Nephron (organoid): ENCODE results near the gene TCEA3.
A peak's percentile ranks its signal among the peaks of the same experiment; 100 is the strongest.

Experiments
- H3K27ac Mint-ChIP-seq, 3 experiments: 2 replicates each; pipeline ENCODE4 v1.8.0; 2020; ENCODE audit warnings: mixed read lengths in 3 of 3, mild to moderate bottlenecking in 2 of 3, moderate library complexity in 1 of 3
- H3K27me3 Mint-ChIP-seq: 2 replicates; pipeline ENCODE4 v1.8.0; 2021; ENCODE audit warnings: low read depth, mild to moderate bottlenecking, moderate library complexity, mixed read lengths
- H3K36me3 Mint-ChIP-seq: 2 replicates; pipeline ENCODE4 v1.8.0; 2020; ENCODE audit warnings: low read depth, mixed read lengths
- H3K4me1 Mint-ChIP-seq: 2 replicates; pipeline ENCODE4 v1.8.0; 2020; ENCODE audit warnings: mixed read lengths
- H3K4me3 Mint-ChIP-seq, 3 experiments: 2 replicates each; pipeline ENCODE4 v1.8.0; 2020; ENCODE audit warnings: mild to moderate bottlenecking in 3 of 3, mixed read lengths in 3 of 3, moderate library complexity in 2 of 3
- H3K9me3 Mint-ChIP-seq: 2 replicates; pipeline ENCODE4 v1.8.0; 2020; ENCODE audit warnings: mixed read lengths
- TF ChIP-seq, protein P1 (sequence below), 3 experiments: fragments of 200-600 bp; sonication (generic); IDR thresholded peaks; one replicate each; pipeline ENCODE4 v1.5.0; 2021; ENCODE audit warnings: antibody characterized with exemption in 3 of 3; ENCODE audit not compliant: unreplicated experiment in 3 of 3

TCEA3 gene

GRCh38 chr1:23370709-23371584 lies 53.6 kb downstream of the TCEA3 start:
- TF ChIP-seq, protein P1, sequence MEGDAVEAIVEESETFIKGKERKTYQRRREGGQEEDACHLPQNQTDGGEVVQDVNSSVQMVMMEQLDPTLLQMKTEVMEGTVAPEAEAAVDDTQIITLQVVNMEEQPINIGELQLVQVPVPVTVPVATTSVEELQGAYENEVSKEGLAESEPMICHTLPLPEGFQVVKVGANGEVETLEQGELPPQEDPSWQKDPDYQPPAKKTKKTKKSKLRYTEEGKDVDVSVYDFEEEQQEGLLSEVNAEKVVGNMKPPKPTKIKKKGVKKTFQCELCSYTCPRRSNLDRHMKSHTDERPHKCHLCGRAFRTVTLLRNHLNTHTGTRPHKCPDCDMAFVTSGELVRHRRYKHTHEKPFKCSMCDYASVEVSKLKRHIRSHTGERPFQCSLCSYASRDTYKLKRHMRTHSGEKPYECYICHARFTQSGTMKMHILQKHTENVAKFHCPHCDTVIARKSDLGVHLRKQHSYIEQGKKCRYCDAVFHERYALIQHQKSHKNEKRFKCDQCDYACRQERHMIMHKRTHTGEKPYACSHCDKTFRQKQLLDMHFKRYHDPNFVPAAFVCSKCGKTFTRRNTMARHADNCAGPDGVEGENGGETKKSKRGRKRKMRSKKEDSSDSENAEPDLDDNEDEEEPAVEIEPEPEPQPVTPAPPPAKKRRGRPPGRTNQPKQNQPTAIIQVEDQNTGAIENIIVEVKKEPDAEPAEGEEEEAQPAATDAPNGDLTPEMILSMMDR (IDR thresholded peaks at IDR 0.05; ENCODE audit: unreplicated experiment in 3 of 3): peak; percentile 29 to 39 (median 30)
- peaks cover 21% of the 10 kb centered on the region for H3K9me3 Mint-ChIP-seq
- H3K36me3 Mint-ChIP-seq: peaks cover 33% of the 10 kb centered on the region
- no peaks in the 10 kb centered on the region for H3K27me3 Mint-ChIP-seq
- peak overlapping the region; percentile 89 to 99 (median 99) for H3K4me3 Mint-ChIP-seq
- H3K4me1 Mint-ChIP-seq: peaks cover 52% of the 10 kb centered on the region
- peak overlapping the region; percentile 98 to 99 (median 99) for H3K27ac Mint-ChIP-seq

DNA sequence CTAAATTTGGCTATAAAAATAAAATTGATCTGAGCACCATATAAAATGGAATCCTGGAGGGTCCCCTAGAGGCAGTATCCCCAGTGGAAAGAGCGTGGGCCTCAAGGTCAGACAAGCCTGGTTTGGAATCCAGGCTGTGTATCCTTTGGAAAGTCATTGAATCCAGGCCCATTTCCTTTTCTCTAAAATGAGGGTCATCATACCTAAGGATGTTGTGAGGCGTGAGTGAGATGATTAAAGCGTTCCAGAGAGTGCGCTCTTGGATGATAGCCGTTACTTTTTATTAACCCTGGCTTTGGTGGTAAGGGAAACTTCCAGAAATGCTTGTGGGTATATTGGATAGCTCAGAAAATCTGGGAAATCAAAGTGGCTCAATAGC lies 54.2 kb downstream of the TCEA3 start:
- Mint-ChIP-seq H3K4me3 (peak overlapping the region; percentile 89 to 99 (median 99)), H3K4me1 (peaks cover 52% of the 10 kb centered on the region), H3K36me3 (peaks cover 39% of the 10 kb centered on the region), H3K9me3 (peaks cover 24% of the 10 kb centered on the region), H3K27me3 (no peaks in the 10 kb centered on the region), H3K27ac (peak overlapping the region; percentile 98 to 99 (median 99))
- TF ChIP-seq, protein P1 (IDR thresholded peaks at IDR 0.05; ENCODE audit: unreplicated experiment in 3 of 3): no peak

- H3K9me3 Mint-ChIP-seq: peaks cover 29% of the 10 kb centered on the region
- H3K36me3 Mint-ChIP-seq: peaks cover 47% of the 10 kb centered on the region
- TF ChIP-seq, protein P1 (IDR thresholded peaks at IDR 0.05; ENCODE audit: unreplicated experiment in 3 of 3): peak in 1 of 3 experiments; percentile 5
Observed at GRCh38 chr1:23369335-23370013, 55.1 kb downstream of the TCEA3 start, which contains the start of gene ZNF436. TSS of gene ZNF436 (minus strand) at chr1:23369836. CDS start at chr1:23368005, 1,831 bp downstream.

GRCh38 chr1:23368562-23369334 lies 55.8 kb downstream of the TCEA3 start:
- Mint-ChIP-seq H3K4me1 (peaks cover 42% of the 10 kb centered on the region), H3K9me3 (peaks cover 35% of the 10 kb centered on the region), H3K4me3 (peak overlapping the region; percentile 89 to 99 (median 99))

More at GRCh38 chr1:23369335-23370013, 55.1 kb downstream of the TCEA3 start, which contains the start of gene ZNF436:
- H3K27me3 Mint-ChIP-seq: no peaks in the 10 kb centered on the region
- H3K27ac Mint-ChIP-seq: peak within 1 kb of the TSS; percentile 98 to 99 (median 99)
- H3K4me1 Mint-ChIP-seq: peaks cover 49% of the 10 kb centered on the region
- H3K4me3 Mint-ChIP-seq: peak within 1 kb of the TSS; percentile 89 to 99 (median 99)

More at GRCh38 chr1:23368562-23369334, 55.8 kb downstream of the TCEA3 start:
- TF ChIP-seq, protein P1 (IDR thresholded peaks at IDR 0.05; ENCODE audit: unreplicated experiment in 3 of 3): peak in 1 of 3 experiments; percentile 24
- Mint-ChIP-seq H3K36me3 (peaks cover 55% of the 10 kb centered on the region), H3K27ac (peak overlapping the region; percentile 98 to 99 (median 99)), H3K27me3 (no peaks in the 10 kb centered on the region)
